Activated naive CD8-positive, alpha-beta T cell treated with anti-CD3 and anti-CD28 coated beads, Interleukin-2, amount 50 U/mL, for 16 hours (primary cell): Measurements from ENCODE around the gene PRSS21.

Experiments used
- DNase-seq: peaks from one replicate; pipeline ENCODE4 v3.0.0-alpha.2; 2020; ENCODE audit warnings: low read depth, low spot score

PRSS21 gene

GRCh38 chr16:2806286-2806685, 10.8 kb upstream of the PRSS21 start:
- DNase-seq: no peak

GRCh38 chr16:2808181-2808580, 8.9 kb upstream of the PRSS21 start:
- no peak for DNase-seq

- DNase-seq: no peak
These were observed 7.8 kb upstream of the PRSS21 start for GRCh38 chr16:2809149-2809760.

- no peak for DNase-seq
These were observed 6.4 kb upstream of the PRSS21 start for GRCh38 chr16:2810651-2811050.

GRCh38 chr16:2811703-2812471, 5.2 kb upstream of the PRSS21 start:
- no peak for DNase-seq

- DNase-seq: no peak
These were observed 3.2 kb upstream of the PRSS21 start for GRCh38 chr16:2813771-2814221.

- no peak for DNase-seq
These were observed 2.3 kb upstream of the PRSS21 start for GRCh38 chr16:2814551-2815298.

GRCh38 chr16:2815299-2815771, 1.7 kb upstream of the PRSS21 start:
- DNase-seq: no peak

- DNase-seq: no peak
These were observed 569 bp downstream of the PRSS21 start for GRCh38 chr16:2817340-2818271.

GRCh38 chr16:2818272-2818876, 1.3 kb downstream of the PRSS21 start:
- no peak for DNase-seq

- no peak for DNase-seq
These were observed 2.3 kb downstream of the PRSS21 start for GRCh38 chr16:2819179-2819938.

- DNase-seq: no peak
These were observed 3.1 kb downstream of the PRSS21 start for GRCh38 chr16:2819939-2820835.

- no peak for DNase-seq
These were observed 3.9 kb downstream of the PRSS21 start for GRCh38 chr16:2820836-2821486.

- no peak for DNase-seq
These were observed 4.6 kb downstream of the PRSS21 start for GRCh38 chr16:2821487-2822157.

- no peak for DNase-seq
These were observed 5.1 kb downstream of the PRSS21 start for GRCh38 chr16:2822158-2822495.

- DNase-seq: no peak
These were observed 5.5 kb downstream of the PRSS21 start for GRCh38 chr16:2822496-2822895.

GRCh38 chr16:2824626-2825025, 7.6 kb downstream of the PRSS21 start:
- DNase-seq: no peak

GRCh38 chr16:2825049-2825742, 8.2 kb downstream of the PRSS21 start:
- DNase-seq: no peak
